GM18867 (cell line): Measurements from ENCODE around the gene ASB6.
"Not testable (repeated sequence)": the region's sequence is repeated elsewhere in the genome, so short reads cannot be mapped to it uniquely, and the experiment has no call there.

Experiments
- ATAC-seq: cut with Tn5 transposase; IDR thresholded peaks from one replicate; pipeline ENCODE4 v1.9.1; 2021; ENCODE audit warnings: mild to moderate bottlenecking, moderate library complexity; ENCODE audit not compliant: unreplicated experiment

The ASB6 gene

DNA sequence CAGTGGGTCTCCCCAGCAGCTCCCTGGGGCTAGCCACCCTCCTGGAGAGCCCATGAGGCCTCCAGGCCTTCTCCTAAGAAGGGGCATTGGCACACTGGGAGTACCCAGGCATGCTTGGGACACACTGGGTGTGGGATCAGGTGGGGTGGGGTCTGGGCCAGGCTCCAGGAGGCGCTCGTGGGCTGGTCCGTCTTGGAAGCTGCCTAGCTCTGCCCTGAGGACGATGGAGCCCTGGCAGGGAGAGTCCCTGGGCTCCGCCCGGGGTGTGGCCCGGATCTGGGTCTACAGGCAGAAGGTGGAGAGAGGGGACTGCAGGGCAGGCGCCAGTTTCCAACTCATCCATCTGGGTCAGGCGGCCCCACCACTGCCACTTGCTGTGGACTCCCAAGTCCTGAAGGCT, 25.9 kb upstream of the ASB6 start:
- no peak for ATAC-seq

DNA sequence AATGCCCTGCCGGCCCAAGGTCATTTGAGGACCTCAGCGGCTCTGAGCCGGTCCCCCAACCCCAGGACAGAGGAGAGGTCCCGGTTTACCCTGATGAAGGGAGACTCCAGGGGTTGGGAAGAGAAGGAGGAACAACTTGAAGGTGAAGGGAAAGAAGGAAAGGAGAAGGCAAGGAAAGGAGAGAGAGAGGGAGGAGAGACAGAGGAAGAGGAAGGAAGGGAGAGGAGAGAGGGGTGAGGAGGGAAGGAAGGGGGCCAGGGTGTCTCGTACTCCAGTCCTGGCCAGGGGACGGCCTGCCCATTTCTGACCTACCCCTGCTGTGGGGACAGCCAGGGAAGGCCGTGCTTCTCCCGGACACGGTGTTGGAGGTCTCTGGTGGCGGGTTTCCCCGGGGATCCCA, 25.4 kb upstream of the ASB6 start:
- no peak for ATAC-seq

GRCh38 chr9:129666575-129666974, 24.6 kb upstream of the ASB6 start:
- ATAC-seq = no peak

DNA sequence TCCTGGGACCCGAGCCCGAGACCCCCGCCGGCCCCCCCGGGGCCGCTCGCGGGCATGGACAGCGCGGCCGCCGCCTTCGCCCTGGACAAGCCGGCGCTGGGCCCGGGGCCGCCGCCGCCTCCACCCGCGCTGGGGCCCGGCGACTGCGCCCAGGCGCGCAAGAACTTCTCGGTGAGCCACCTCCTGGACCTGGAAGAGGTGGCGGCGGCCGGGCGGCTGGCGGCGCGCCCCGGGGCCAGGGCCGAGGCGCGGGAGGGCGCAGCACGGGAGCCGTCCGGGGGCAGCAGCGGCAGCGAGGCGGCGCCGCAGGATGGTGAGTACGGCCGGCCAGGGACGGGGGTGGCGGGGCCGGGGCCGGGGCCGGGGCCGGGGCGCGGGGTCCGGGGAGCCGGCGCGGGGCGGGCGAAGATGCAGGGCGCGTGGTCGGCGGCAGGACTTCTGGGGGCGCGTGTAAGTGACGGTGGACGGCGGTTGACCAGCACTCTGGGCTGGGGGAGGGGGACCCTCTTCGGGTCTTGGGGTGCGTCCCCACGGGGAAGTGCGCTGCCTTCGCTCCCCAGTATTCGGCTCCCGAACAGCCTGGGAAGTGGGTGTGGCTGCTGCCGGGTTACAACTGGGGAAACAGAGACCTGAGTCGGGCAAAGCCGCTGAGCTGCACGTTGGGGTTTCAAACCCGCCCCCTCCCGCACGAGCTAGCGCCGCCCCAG, 24.0 kb upstream of the ASB6 start:
- no peak for ATAC-seq

- ATAC-seq = no peak
Observed at GRCh38 chr9:129665389-129665775, 23.4 kb upstream of the ASB6 start, which contains the start of gene PRRX2. Gene PRRX2, plus strand, starts transcription at chr9:129665647. Its CDS starts 221 bp downstream, at chr9:129665868.

DNA sequence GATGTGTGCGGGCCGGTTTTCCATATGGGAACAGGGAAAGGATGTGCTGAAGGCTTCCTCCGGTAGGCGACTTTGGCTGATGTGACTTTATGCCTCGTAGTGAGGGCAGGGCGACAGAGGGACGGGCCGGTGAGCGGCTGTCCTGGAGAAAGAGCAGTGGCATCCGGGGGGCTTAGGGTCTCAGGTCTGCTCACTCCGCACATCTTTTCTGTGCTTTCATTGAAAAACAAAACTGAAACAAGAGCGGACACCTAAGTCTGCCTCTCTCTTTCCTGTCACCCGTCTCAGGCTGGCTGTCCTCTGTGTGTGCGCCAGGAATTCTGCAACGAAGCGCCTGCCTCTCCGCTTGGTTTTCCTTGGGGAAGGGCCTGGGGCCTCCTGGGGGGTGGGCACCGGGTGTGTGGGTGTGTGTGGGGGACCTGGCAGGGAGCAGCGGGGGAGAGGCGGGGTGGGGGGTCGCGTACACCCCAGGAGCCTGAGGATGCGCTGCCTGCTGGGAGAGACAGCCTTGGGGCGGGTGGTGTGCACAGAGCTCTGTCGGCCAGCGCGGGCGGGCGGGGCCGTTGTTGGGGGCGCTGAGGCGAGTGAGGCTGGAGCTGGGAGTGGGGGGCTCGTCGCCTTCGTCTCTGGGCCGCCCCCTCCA, 22.9 kb upstream of the ASB6 start:
- no peak for ATAC-seq

- ATAC-seq = not testable (repeated sequence)
Observed at GRCh38 chr9:129662239-129662638, 20.3 kb upstream of the ASB6 start.

DNA sequence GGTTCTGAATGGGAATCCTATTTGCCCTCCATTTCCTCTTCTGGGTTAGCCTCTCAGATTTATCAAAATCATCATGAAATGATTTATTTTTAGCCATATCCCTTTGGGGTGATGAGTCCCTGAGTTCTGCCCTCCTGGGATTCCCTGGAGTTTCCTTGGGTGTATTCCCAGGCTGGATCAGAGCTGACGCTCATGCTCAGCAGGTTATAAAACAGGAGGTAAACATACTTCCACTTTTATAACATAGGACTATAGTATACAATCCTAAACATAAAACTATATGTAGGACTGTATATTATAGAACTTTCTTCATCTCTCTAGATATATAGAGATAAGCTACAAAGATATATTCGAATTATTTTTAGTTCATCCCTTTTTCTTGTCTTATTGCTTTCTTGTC, 19.1 kb upstream of the ASB6 start:
- ATAC-seq = no peak

DNA sequence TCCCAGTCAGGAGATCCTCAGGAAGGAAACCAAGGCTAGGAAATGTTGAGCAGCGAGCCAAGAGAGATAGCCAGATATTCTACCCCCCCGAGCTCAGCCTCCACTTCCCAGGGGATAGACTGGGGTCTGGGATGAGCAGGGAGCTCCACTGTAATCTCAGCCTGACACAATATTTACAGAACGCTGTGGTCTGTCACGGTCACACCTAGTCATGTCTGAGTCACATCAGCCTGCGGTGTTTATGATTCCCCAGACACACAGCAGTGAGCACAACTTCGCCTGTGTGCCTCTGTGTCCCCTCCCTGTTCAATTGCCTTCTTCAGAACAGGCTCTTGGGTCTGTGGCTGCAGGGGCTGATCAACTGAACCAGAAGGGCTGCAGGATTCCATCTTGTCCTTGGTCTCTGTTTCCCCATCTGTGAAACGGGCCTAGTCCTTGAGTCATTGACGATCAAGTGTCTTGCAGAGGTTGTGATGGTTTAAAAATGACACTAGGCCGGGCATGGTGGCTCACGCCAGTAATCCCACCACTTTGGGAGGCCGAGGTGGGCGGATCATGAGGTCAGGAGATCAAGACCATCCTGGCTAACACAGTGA, 14.9 kb upstream of the ASB6 start:
- ATAC-seq = no peak

DNA sequence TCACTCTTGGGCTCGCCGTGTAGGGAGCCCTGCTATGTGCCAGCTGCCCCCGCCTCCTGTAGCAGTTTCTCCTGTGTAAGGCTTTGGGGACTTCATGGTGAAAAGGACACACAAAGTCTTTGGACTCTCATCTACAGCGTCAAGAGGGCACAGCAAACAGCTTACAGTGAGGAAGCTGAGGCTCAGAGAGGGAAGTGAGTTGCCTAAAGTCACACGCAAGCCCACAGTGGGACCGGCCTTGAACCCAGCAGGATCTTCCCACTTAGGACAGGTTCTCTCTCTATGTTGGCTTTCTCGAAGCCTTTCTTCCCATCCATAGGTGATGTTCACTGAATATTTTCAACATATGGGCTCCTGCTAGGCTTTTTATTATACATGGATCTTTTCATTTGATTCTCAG, 13.7 kb upstream of the ASB6 start:
- no peak for ATAC-seq

- no peak for ATAC-seq
Observed at GRCh38 chr9:129655154-129655553, 13.2 kb upstream of the ASB6 start.

DNA sequence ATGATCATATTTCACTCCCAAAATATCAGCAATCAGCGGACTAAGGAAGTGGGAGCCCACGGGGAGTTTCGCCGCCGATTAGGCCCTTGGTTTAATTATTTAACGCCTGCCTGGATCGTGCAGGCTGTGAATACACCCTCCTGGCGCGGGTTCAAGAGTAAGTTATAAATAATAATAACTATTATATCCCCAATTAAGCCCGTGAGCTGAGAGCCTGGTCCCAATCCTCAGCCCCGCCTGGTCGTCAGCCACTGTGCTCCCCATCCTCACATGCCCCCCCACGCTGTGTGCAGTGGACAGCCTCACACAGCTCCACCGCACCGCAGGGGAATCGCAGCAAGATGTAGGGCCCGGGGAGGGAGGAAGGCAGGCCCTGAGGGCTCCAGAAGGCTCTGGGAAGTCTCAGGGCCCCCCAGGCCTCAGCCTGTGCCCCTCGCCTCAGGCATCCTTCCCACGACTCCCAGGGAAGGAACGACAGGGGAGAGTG, 12.6 kb upstream of the ASB6 start:
- ATAC-seq = no peak

- no peak for ATAC-seq
Observed at GRCh38 chr9:129653823-129654553, 12.0 kb upstream of the ASB6 start.

DNA sequence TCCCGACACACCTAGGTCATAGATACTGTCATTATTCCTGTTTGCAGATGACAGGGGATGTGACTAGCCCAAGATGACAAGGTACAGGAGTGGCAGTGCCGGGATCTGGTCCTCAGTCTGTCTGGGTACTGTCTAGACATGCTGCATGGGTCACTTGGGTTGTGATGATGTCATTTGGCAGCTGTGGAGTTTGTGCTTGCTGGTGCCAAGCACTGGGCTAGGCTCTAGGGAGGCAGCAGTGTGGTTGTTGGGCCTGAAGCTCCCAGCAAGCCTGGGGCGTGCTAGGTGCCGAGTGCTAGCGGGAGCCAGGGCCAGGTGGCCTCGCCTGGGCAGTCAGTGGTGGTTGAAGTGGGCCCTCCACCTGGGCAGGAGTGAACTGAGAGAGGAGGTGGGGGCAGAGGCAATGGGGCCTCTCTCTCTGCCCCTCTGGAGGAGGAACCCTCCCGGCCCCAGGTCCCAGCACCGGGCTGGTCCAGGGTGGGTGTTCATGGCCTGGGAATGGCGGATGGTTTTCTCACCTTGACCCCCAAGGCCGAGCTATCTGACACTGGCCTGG, 8.8 kb upstream of the ASB6 start:
- ATAC-seq = no peak

- ATAC-seq = no peak
Observed at GRCh38 chr9:129649726-129650679, 8.1 kb upstream of the ASB6 start.

- ATAC-seq = no peak
Observed at GRCh38 chr9:129648764-129649115, 6.8 kb upstream of the ASB6 start.

- ATAC-seq = no peak
Observed at GRCh38 chr9:129648092-129648763, 6.3 kb upstream of the ASB6 start.

- ATAC-seq = no peak
Observed at GRCh38 chr9:129647635-129648034, 5.7 kb upstream of the ASB6 start.

GRCh38 chr9:129646654-129647053, 4.7 kb upstream of the ASB6 start:
- no peak for ATAC-seq

- no peak for ATAC-seq
Observed at GRCh38 chr9:129646252-129646651, 4.3 kb upstream of the ASB6 start.
